Right lobe of liver (tissue), 6 donors: ENCODE results near the gene MCC. TPM values are rescaled to one million over a fixed set of nuclear protein-coding genes. Genes with fewer than 3 reads are reported as not detected.

Source experiments
- ATAC-seq, 4 donors: fragments of 200-7000 bp; cut with Tn5 transposase; one replicate each; pipeline ENCODE4 v1.9.1; 2020; ENCODE audit warnings: mild to moderate bottlenecking in 4 of 4, moderate library complexity in 4 of 4
- DNase-seq, 3 donors: peaks; one replicate each; pipeline ENCODE4 v3.0.0-alpha.2; 2020
- H3K27ac ChIP-seq, 3 donors: fragments of 200-600 bp; one replicate each; pipeline ENCODE4 v1.8.0; 2022
- H3K27me3 ChIP-seq, 2 donors: fragments of 200-600 bp; one replicate each; pipeline ENCODE4 v1.8.0; 2022
- H3K36me3 ChIP-seq, 4 donors: fragments of 200-600 bp; sonication (generic) in 1 of 4; one replicate each; pipeline versions ENCODE4 v1.5.1 to v1.8.0; 2017 to 2022; ENCODE audit warnings: control low read depth in 1 of 4
- H3K4me1 ChIP-seq, 4 donors: fragments of 200-600 bp; sonication (generic) in 1 of 4; one replicate each; pipeline versions ENCODE4 v1.5.1 to v1.8.0; 2017 to 2022; ENCODE audit warnings: control low read depth in 1 of 4
- H3K4me3 ChIP-seq, 3 donors: fragments of 200-600 bp; one replicate each; pipeline ENCODE4 v1.8.0; 2022
- H3K9me3 ChIP-seq, 4 donors: fragments of 200-600 bp; sonication (generic) in 1 of 4; one replicate each; pipeline versions ENCODE4 v1.5.1 to v1.8.0; 2017 to 2022; ENCODE audit warnings: control low read depth in 1 of 4
- CTCF ChIP-seq, 4 donors: fragments of 200-600 bp in 3 of 4; fragments of 450-650 bp in 1 of 4; IDR thresholded peaks; one replicate each; pipeline versions ENCODE4 v1.5.1 to v1.8.0; 2016 to 2022; ENCODE audit warnings: antibody characterized with exemption in 4 of 4, mild to moderate bottlenecking in 2 of 4
- POLR2A ChIP-seq: fragments of 450-650 bp; IDR thresholded peaks from one replicate; pipeline ENCODE4 v1.6.1; 2017; ENCODE audit warnings: antibody characterized with exemption, mild to moderate bottlenecking
- WGBS: methylation state at CpG from one replicate; pipeline ENCODE4 v1.1.6; 2018; ENCODE audit warnings: low coverage, low lambda C conversion rate; ENCODE audit not compliant: insufficient coverage; ENCODE audit errors: missing lambda C conversion rate; 5-methylcytosine and 5-hydroxymethylcytosine counted together
- intact Hi-C, 2 donors: fragments of 100-400 bp; cut with DNase I; formaldehyde crosslinking; loops; one replicate each; pipeline versions ENCODE4 v1.11.2 to v1.14.1; 2022
- total RNA-seq, 6 experiments: library from RNA; depleted of rRNA in 2 of 6; stranded (reverse); fragments of >200 nt in 2 of 6; fragmentation: NEBNext Ultra II Directional in 3 of 6; extraction: Animal tissue kit (Norgen Biotek cat#: 25700) in 3 of 6; gene quantifications; one replicate each; pipeline versions ENCODE4 v1.1.0 to v1.2.4, GENCODE V29; 2016 to 2023
- donor health status: DM: no; HTN: yes; CAD: no.
- donor health status: DM: no; HTN: no; CAD: no.
- donor health status: DM: no; HTN: no; CAD: no.
- donor health status: DM: no; HTN: yes; CAD: no.
- donor health status: DM: no; HTN: yes; CAD: no.

Gene MCC
- total RNA-seq, 6 experiments from 2014 or later, result 23.1 to 35.2 (median 26.1) TPM

- no peak for TF ChIP-seq POLR2A
- TF ChIP-seq CTCF (IDR thresholded peaks at IDR 0.05), result no peak
- ATAC-seq, result peak in 3 of 4 donors; percentile 40 to 60 (median 56)
- Histone ChIP-seq H3K27me3 (no peaks in the 10 kb centered on the region), H3K27ac (no peak overlapping the region), H3K9me3 (no peaks in the 10 kb centered on the region), H3K4me1 (peaks cover 0 to 5% (median 0%) of the 10 kb centered on the region in 4 donors), H3K4me3 (no peak overlapping the region), H3K36me3 (no peaks in the 10 kb centered on the region)
- 49% methylated on average over 2 of the region's 2 CpGs for WGBS
- intact Hi-C loops, result no loop called here
- no peak for DNase-seq
These were observed 36.7 kb upstream of the MCC start for GRCh38 chr5:113524927-113525326.

DNA sequence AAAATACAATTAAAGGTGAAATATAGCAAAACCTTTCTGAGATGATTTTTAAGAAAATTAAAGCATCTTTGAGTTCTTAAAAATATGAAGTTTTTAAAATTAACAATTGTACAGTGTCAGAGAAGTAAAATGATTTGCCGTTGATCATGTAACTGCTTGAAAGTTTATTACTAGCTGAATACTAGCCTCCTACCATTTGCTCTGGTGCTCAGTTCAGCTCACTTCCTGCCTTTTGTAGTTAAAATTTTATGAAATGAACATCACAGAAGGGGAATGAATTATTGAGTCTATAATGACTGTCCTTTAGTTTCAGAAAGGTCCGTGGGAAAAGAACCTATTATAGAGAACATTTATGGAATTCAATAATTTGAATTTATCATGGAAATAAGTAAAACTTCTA, 34.9 kb upstream of the MCC start:
- Histone ChIP-seq H3K27ac (no peak overlapping the region), H3K4me3 (no peak overlapping the region), H3K9me3 (no peaks in the 10 kb centered on the region), H3K36me3 (no peaks in the 10 kb centered on the region), H3K27me3 (no peaks in the 10 kb centered on the region), H3K4me1 (peaks cover 0 to 8% (median 2%) of the 10 kb centered on the region in 4 donors)
- WGBS, result 72% methylated on average over 2 of the region's 2 CpGs
- no peak for ATAC-seq
- intact Hi-C loops, result no loop called here
- DNase-seq, result no peak
- no peak for TF ChIP-seq CTCF (IDR thresholded peaks at IDR 0.05)
- TF ChIP-seq POLR2A, result no peak

- intact Hi-C loops, result no loop called here
- Histone ChIP-seq H3K27ac (no peak overlapping the region), H3K9me3 (no peaks in the 10 kb centered on the region), H3K36me3 (no peaks in the 10 kb centered on the region), H3K4me3 (no peak overlapping the region), H3K4me1 (peaks cover 0 to 8% (median 5%) of the 10 kb centered on the region in 4 donors), H3K27me3 (no peaks in the 10 kb centered on the region)
- DNase-seq, result no peak
- TF ChIP-seq CTCF (IDR thresholded peaks at IDR 0.05), result no peak
- TF ChIP-seq POLR2A, result no peak
- no peak for ATAC-seq
These were observed 32.6 kb upstream of the MCC start for GRCh38 chr5:113520899-113521298.

DNA sequence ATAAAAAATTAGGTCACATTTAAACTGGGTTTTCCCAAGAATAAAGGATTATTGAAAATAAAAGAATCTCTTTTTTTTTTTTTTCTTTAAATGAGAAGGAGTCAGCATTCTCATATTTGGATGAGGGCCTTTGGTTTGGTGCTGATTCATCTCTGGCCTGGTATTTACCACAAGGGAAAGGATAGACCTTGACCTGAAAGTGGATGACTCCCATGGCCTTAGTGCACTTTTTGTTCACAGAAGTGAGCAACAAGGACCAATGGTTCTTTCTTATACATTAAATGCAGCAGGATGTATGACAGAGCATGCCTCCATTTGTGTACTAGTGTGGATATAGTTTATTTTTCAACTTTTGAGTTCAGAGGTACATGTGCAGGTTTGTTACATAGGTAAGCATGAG, 32.2 kb upstream of the MCC start:
- ATAC-seq, result peak in 2 of 4 donors; percentile 44 to 82
- Histone ChIP-seq H3K27me3 (no peaks in the 10 kb centered on the region), H3K9me3 (no peaks in the 10 kb centered on the region), H3K4me1 (peaks cover 0 to 8% (median 6%) of the 10 kb centered on the region in 4 donors), H3K36me3 (no peaks in the 10 kb centered on the region), H3K27ac (no peak overlapping the region), H3K4me3 (no peak overlapping the region)
- no peak for DNase-seq
- intact Hi-C loops, result no loop called here
- no peak for TF ChIP-seq CTCF (IDR thresholded peaks at IDR 0.05)
- no peak for TF ChIP-seq POLR2A

DNA sequence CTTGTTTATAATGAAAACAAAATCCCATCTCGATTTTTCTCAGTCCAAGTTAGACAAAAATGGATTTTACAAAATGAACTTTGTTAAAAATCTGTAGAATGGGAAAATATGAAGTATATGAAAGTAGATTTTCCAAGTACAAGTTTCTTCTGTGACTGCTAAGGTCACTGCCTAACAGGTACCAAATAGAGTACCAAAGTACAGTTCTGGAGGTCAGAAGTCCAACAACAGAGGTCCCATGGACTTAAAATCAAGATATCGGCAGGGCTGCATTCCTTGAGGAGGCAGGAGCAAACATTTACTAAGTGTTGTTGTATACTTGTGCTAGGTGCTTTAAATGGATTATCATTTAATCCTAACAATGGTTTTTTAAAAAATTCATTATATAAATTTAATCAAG, 31.2 kb upstream of the MCC start:
- no peak overlapping the region for H3K4me3 ChIP-seq
- ATAC-seq (peak in 2 of 4 donors; percentile 20 to 56), DNase-seq (no peak)
- H3K36me3 ChIP-seq, result no peaks in the 10 kb centered on the region
- no peaks in the 10 kb centered on the region for H3K27me3 ChIP-seq
- TF ChIP-seq POLR2A (no peak), CTCF (IDR thresholded peaks at IDR 0.05) (no peak)
- H3K27ac ChIP-seq, result no peak overlapping the region
- WGBS, result 44% methylated on average over 2 of the region's 2 CpGs
- H3K4me1 ChIP-seq, result peaks cover 0 to 15% (median 7%) of the 10 kb centered on the region in 4 donors
- H3K9me3 ChIP-seq, result no peaks in the 10 kb centered on the region
- intact Hi-C loops, result no loop called here
